Tibial nerve (tissue), 4 donors: ENCODE measurements around the gene GHRL.

Experiments used
- CTCF ChIP-seq, 5 experiments: fragments of 200-600 bp in 3 of 5; fragments of 450-650 bp in 2 of 5; sonication (generic) in 3 of 5; IDR thresholded peaks; one replicate each; pipeline ENCODE4 v1.5.1; 2016 to 2019; ENCODE audit warnings: antibody characterized with exemption in 5 of 5, mild to moderate bottlenecking in 3 of 5, moderate library complexity in 2 of 5
- EP300 ChIP-seq, 2 donors: sonication (generic); formaldehyde crosslinking; IDR thresholded peaks; one replicate each; pipeline ENCODE4 v1.6.1; 2017; ENCODE audit warnings: antibody characterized with exemption in 2 of 2, mild to moderate bottlenecking in 1 of 2
- POLR2A ChIP-seq, 2 donors: fragments of 450-650 bp; IDR thresholded peaks; one replicate each; pipeline ENCODE4 v1.6.1; 2017; ENCODE audit warnings: antibody characterized with exemption in 2 of 2, mild to moderate bottlenecking in 2 of 2, moderate library complexity in 2 of 2

GRCh38 chr3:10249833-10250232, 42.9 kb downstream of the GHRL start:
- TF ChIP-seq CTCF (IDR thresholded peaks at IDR 0.05) (no peak), EP300 (IDR thresholded peaks at IDR 0.05) (no peak), POLR2A (IDR thresholded peaks at IDR 0.05) (no peak)
